GM19455 (cell line): ENCODE measurements around the gene C2.

Experiments used
- ATAC-seq: cut with Tn5 transposase; IDR thresholded peaks from one replicate; pipeline ENCODE4 v1.9.1; 2021; ENCODE audit not compliant: unreplicated experiment

C2 gene

GRCh38 chr6:31927242-31927862 lies at the start of gene C2:
Gene C2 (plus strand): TSS chr6:31927717. CDS start chr6:31927753, 36 bp downstream.
- no peak for ATAC-seq

- no peak for ATAC-seq
Measured at GRCh38 chr6:31878222-31878621, 49.3 kb upstream of the C2 start.

GRCh38 chr6:31878726-31879125 lies 48.8 kb upstream of the C2 start, which contains the start of gene SLC44A4:
Gene SLC44A4 (minus strand): TSS chr6:31878997. CDS start chr6:31878980, 17 bp downstream.
- no peak for ATAC-seq

- ATAC-seq: no peak
Measured at GRCh38 chr6:31879143-31879542, 48.4 kb upstream of the C2 start.

GRCh38 chr6:31879901-31880300 lies 47.6 kb upstream of the C2 start:
- ATAC-seq: no peak

DNA sequence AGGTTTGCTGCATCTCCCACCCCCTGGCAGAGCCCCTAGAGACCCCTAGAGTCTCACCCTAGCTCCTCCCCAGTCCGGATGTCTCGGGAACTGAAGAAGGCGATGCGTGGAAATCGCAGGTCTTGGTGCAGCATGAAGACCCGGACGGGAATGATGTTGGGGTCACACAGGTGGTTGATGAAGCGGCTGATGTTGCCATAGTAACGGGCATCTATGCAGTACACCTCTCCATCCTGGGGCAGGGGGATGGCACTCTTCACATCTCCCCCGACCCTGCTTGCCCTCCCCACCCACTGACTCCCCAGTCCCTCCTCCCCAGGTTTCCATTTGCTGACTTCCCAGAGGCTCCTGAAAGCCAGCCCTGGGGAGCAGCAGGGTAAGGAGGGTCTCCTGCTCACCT lies 46.9 kb upstream of the C2 start:
- no peak for ATAC-seq

DNA sequence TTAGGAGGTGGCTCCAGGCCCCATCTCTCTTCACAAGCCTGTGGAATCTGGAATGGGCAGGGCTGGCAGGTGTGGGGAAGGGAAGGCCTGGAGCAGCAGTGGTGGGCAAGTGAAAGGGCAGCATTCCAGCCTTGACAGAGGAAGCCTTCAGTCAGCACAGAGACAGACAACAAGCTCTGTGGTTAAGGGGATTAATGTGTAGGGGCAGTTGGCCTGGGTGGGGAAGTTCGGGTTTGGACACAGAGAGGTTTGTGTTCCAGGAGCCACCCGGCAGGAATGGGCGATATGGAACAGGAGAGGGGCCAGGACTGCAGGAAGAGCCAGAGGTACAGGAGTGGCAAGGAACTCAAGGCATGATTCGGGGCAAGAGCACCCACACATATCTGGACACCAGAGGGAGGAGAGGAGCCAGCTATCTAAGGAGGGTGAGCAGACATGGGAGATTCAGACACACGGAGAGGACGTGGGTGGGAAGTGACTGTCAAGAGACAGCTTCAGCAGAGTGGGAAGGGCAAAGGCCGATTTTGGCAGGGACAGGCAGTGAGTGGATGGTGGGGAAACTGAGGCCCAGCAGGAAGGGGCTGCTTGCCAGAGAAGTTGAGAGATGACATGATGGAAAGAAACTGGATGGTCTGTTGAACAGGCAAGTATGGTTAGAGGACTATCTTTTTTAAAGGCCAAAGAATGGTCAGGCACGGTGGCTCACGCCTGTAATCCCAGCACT lies 46.2 kb upstream of the C2 start:
- ATAC-seq: no peak

DNA sequence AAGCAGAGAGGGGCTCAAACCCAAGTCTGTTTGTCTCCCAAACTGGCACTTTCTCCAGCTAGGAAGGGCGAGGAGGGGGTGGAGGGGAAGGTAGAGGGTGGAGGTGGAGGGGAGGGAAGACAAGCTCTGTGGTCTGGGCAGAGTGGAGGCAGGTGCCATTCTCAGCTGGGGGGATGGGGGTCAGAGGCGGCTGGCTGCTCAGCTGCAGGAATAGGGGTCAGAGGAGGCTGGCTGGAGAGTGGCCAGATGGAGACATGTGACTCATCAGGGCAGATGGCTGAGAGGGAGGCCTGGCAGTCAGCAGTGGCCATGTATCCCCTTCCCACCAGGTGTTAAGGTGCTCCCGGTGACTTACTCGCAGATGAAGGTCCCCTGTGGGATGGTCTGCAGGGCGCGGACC lies 45.2 kb upstream of the C2 start:
- ATAC-seq: no peak

DNA sequence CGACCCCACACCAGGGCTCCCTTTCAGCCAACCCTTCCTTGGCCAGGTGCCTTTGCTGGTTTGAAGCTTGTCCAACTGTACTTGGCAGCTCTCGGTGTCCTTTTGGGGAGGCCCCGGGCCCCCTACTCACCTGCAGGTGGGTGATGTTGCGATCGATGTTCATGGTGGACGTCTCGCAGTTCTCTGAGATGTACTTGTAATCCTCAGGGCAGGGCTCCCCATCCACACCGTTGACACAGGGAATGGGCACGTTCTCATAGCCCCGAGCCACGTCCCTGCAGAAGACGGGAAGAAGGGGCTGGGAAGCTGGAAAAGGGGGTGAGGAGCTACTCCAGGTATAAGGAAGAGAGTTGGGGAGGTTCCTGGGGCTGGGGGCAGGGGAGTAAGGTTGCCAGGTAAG lies 43.8 kb upstream of the C2 start:
- no peak for ATAC-seq

- no peak for ATAC-seq
Measured at GRCh38 chr6:31884528-31885035, 42.9 kb upstream of the C2 start.

DNA sequence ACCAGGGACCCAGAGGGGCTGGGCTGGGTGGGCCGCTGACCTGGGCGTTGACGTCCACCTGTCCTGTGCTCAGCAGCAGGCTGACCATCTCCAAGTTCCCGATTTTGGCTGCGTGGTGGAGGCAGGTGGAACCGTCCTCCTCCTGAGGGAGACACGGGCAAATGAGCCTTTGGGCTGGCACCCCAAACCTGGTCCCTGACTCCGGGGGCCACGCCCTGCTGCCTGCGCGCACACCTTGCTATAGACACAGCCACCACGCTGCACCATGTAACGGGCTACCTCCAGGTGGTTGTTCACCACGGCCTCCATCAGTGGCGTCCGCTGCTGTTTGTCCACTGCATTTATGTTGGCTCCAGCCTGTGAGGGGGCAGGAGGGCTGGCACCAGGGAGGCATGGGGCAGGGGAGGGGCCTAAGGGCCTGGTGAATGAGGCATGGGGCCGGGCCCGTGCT lies 41.0 kb upstream of the C2 start:
- no peak for ATAC-seq

- ATAC-seq: no peak
Measured at GRCh38 chr6:31887173-31888007, 40.1 kb upstream of the C2 start.

- ATAC-seq: no peak
Measured at GRCh38 chr6:31888276-31889258, 39.0 kb upstream of the C2 start.

- ATAC-seq: no peak
Measured at GRCh38 chr6:31889331-31889972, 38.1 kb upstream of the C2 start.

- no peak for ATAC-seq
Measured at GRCh38 chr6:31892821-31893220, 34.7 kb upstream of the C2 start.

DNA sequence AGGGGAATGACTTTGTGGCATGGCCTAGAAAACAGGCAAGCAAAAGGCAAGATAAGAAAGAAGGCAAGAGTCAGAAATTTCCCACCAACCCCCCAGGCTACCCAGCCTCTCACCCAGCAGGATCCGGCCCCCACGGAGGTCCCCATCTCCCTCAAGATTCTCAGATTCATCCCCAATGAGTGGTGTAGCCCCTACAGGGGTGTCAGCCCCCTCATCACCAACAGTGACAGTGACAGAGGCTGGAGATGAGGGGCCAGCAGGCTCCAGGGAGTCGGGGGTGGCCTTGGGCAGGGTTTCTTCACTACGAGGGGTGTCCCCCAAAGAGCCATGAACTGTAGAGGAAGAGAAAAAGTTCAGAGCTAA lies 31.0 kb upstream of the C2 start:
- no peak for ATAC-seq

- ATAC-seq: no peak
Measured at GRCh38 chr6:31896856-31897611, 30.5 kb upstream of the C2 start.

GRCh38 chr6:31897612-31898382 lies 29.7 kb upstream of the C2 start, which contains the start of gene EHMT2:
Gene EHMT2 (minus strand): TSS chr6:31897698. CDS start chr6:31897677, 21 bp downstream.
- peak; percentile 41 for ATAC-seq
